Adrenal gland (tissue), 12 donors: Measurements from ENCODE around the gene TRIOBP. TPM values are rescaled to one million over a fixed set of nuclear protein-coding genes. Genes with fewer than 3 reads are reported as not detected.
A peak's percentile ranks its signal among the peaks of the same experiment; 100 is the strongest.

Source experiments
- DNase-seq, 7 donors: peaks; one replicate each; pipeline ENCODE4 v3.0.0-alpha.2; 2019 to 2020
- H3K27ac ChIP-seq, 5 donors: fragments of 200-600 bp; sonication (generic) in 4 of 5; 1 replicate in 3 of 5; 2 replicates in 2 of 5; pipeline versions ENCODE4 v1.5.1 to v1.8.0; 2016 to 2020; ENCODE audit warnings: mild to moderate bottlenecking in 1 of 5
- H3K27me3 ChIP-seq: fragments of 200-600 bp; 2 replicates; pipeline ENCODE4 v1.8.0; 2021
- H3K36me3 ChIP-seq, 2 donors: fragments of 200-600 bp; replicated peaks in 1 of 2; 1 replicate in 1 of 2; 2 replicates in 1 of 2; pipeline versions ENCODE4 v1.5.1 to v1.8.0; 2018 to 2022
- H3K4me1 ChIP-seq, 2 donors: fragments of 200-600 bp; replicated peaks in 1 of 2; 1 replicate in 1 of 2; 2 replicates in 1 of 2; pipeline versions ENCODE4 v1.5.1 to v1.8.0; 2018 to 2021
- H3K4me3 ChIP-seq, 4 donors: fragments of 200-600 bp; sonication (generic) in 3 of 4; one replicate each; pipeline ENCODE4 v1.5.1; 2016 to 2018
- H3K9me3 ChIP-seq, 3 donors: fragments of 200-600 bp; sonication (generic) in 1 of 3; replicated peaks in 1 of 3; 1 replicate in 2 of 3; 2 replicates in 1 of 3; pipeline versions ENCODE4 v1.5.1 to v1.8.0; 2016 to 2021
- POLR2A ChIP-seq, 2 donors: fragments of 450-650 bp; IDR thresholded peaks; one replicate each; pipeline ENCODE4 v1.6.1; 2017; ENCODE audit warnings: antibody characterized with exemption in 2 of 2, mild to moderate bottlenecking in 2 of 2, moderate library complexity in 1 of 2
- WGBS, 4 donors: extraction: QIAGEN DNeasy Blood & Tissue Kit in 2 of 4; methylation state at CpG; one replicate each; pipeline versions ENCODE4 v1.1.5 to v1.1.7; 2013 to 2017; 5-methylcytosine and 5-hydroxymethylcytosine counted together
- intact Hi-C, 2 donors: fragments of 100-400 bp; cut with DNase I; formaldehyde crosslinking; loops; one replicate each; pipeline versions ENCODE4 v1.14.1 to v1.15.0; 2022 to 2023
- polyA plus RNA-seq, 3 donors: library from polyadenylated mRNA; stranded (reverse); fragments of 200-250 nt in 2 of 3; fragments of 350-450 nt in 1 of 3; fragmentation: Illumina TruSeq in 1 of 3; extraction: RNeasy Lipid Tissue Mini Kit (QIAGEN cat#74804) in 1 of 3; gene quantifications; one replicate each; pipeline ENCODE4 v1.2.3, GENCODE V29; 2013 to 2014
- total RNA-seq, 9 donors: library from RNA; depleted of rRNA in 4 of 9; stranded (reverse); fragments of >200 nt in 4 of 9; fragments of 120-200 nt in 1 of 9; fragmentation: NEBNext Ultra II Directional in 1 of 9; extraction: Animal tissue kit (Norgen Biotek cat#: 25700) in 1 of 9; gene quantifications; one replicate each; pipeline versions ENCODE4 v1.1.0 to v1.2.4, GENCODE V29; 2013 to 2023
- TF ChIP-seq, protein P1 (sequence below), 6 experiments: fragments of 450-650 bp in 4 of 6; fragments of 200-600 bp in 2 of 6; sonication (generic) in 1 of 6; IDR thresholded peaks; 1 replicate in 5 of 6; 2 replicates in 1 of 6; pipeline versions ENCODE4 v1.5.1 to v1.8.0; 2016 to 2021; ENCODE audit warnings: antibody characterized with exemption in 6 of 6, mild to moderate bottlenecking in 2 of 6, moderate library complexity in 1 of 6
- donor health status: healthy with polysubstance abuse.
- donor health status: Bipolar disorder and iron deficiency.
- donor health status: DM: yes; HTN: yes; CAD: no.
- donor health status: DM: no; HTN: no; CAD: no.
- donor health status: DM: no; HTN: no; CAD: no.
- donor health status: DM: yes; HTN: yes; CAD: no.

Gene TRIOBP
- total and polyA plus RNA-seq, 12 donors, result 24.6 to 146 (median 90.3) TPM

DNA sequence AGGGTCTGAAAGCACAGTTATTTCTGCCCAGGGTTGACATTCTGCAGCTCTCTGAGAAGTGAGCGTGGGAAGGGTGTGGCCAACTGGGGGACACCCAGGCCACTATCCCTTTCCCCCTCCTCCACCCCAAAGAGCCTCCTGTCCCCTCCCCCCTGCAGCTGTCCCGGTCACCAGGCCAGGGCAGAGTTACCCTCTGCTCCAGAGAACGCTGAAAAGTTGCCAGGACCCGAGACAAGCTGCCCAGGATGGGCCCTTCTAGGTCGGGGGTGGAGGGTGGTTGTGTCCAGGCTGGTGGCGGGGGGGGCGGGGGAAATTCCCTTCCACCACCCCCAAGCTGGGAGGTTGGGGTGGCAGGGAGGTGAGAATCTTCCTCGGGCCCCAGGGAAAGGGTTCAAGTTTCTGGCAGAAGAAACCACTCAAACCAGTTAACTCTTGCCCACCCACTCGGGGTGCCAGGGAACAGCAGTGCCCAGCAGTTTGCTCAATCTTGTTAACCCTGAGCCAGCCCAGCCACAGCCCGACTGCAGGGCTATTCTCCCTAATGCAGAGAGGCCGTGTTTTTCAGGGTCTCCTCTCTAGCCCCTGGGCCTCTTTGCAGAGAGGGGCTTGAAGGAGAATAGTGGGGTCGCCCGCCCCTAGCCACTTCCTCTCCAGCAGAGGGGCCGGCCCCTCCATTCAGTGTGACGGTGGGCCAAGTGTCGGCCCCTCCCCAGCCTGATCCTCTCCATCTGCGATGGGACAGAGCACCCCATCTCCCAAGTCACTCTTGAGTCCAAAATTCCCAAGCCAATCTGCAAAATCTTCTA, 20.7 kb upstream of the TRIOBP start:
- H3K27me3 ChIP-seq, result no peaks in the 10 kb centered on the region
- 5 to 10% (median 8%) methylated on average over 10 to 17 of the region's 17 CpGs for WGBS, 4 donors
- intact Hi-C loops, result no loop called here
- TF ChIP-seq POLR2A (IDR thresholded peaks at IDR 0.05), result peak in 1 of 2 donors; percentile 1
- TF ChIP-seq, protein P1, sequence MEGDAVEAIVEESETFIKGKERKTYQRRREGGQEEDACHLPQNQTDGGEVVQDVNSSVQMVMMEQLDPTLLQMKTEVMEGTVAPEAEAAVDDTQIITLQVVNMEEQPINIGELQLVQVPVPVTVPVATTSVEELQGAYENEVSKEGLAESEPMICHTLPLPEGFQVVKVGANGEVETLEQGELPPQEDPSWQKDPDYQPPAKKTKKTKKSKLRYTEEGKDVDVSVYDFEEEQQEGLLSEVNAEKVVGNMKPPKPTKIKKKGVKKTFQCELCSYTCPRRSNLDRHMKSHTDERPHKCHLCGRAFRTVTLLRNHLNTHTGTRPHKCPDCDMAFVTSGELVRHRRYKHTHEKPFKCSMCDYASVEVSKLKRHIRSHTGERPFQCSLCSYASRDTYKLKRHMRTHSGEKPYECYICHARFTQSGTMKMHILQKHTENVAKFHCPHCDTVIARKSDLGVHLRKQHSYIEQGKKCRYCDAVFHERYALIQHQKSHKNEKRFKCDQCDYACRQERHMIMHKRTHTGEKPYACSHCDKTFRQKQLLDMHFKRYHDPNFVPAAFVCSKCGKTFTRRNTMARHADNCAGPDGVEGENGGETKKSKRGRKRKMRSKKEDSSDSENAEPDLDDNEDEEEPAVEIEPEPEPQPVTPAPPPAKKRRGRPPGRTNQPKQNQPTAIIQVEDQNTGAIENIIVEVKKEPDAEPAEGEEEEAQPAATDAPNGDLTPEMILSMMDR (IDR thresholded peaks at IDR 0.05), result no peak
- DNase-seq, result peak; percentile 74 to 84 (median 78)
- peaks cover 0 to 12% of the 10 kb centered on the region in 2 donors for H3K36me3 ChIP-seq
- peaks cover 20 to 32% of the 10 kb centered on the region in 2 donors for H3K4me1 ChIP-seq
- H3K9me3 ChIP-seq, result no peaks in the 10 kb centered on the region
- peak overlapping the region; percentile 85 to 98 (median 93) for H3K27ac ChIP-seq
- peak overlapping the region; percentile 27 to 79 (median 48) for H3K4me3 ChIP-seq

DNA sequence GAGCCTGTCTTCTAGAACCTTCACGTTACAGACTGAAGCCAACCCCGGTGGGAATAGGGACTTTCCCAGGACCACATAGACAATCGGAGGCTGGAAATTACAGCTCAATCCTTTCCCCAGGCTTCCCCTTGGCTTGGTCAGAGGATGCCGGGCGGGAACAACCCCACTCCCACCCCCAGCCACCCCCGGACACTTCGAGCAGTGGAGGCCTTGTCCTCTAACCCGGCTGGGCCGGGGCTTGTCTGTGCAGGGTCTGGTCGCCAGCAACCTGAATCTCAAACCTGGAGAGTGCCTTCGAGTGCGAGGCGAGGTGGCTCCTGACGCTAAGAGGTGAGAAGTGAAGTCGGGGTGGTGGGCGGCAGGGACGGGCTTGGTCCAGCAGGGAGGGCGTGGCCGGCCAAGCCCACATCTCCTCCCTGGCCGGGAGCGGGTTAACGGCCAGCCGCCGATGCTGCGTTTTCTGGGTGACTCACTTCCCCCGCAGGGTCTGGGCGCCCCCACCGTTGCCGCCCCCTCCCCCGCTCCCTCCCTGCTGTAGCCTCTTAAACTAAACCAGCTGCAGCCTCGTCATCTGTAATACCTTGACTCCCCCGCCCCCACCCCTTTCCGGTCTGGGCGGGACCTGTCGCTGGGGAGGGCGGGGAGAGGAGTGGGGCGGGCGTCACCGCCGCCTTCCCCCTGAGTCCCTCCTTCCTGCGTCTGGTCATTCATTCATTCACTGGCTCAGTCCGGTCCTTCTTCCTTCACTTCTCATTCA, 19.9 kb upstream of the TRIOBP start:
- Histone ChIP-seq H3K4me1 (peaks cover 20 to 32% of the 10 kb centered on the region in 2 donors), H3K27me3 (no peaks in the 10 kb centered on the region), H3K36me3 (peaks cover 0 to 12% of the 10 kb centered on the region in 2 donors), H3K9me3 (no peaks in the 10 kb centered on the region), H3K27ac (peak overlapping the region; percentile 85 to 98 (median 93)), H3K4me3 (peak overlapping the region; percentile 27 to 79 (median 44))
- peak in 1 of 2 donors; percentile 49 for TF ChIP-seq POLR2A (IDR thresholded peaks at IDR 0.05)
- TF ChIP-seq, protein P1 (IDR thresholded peaks at IDR 0.05), result no peak
- DNase-seq, result peak; percentile 91 to 93 (median 91)
- 0 to 1% (median 0%) methylated on average over 8 to 42 of the region's 42 CpGs for WGBS, 4 donors
- intact Hi-C loops, result no loop called here

DNA sequence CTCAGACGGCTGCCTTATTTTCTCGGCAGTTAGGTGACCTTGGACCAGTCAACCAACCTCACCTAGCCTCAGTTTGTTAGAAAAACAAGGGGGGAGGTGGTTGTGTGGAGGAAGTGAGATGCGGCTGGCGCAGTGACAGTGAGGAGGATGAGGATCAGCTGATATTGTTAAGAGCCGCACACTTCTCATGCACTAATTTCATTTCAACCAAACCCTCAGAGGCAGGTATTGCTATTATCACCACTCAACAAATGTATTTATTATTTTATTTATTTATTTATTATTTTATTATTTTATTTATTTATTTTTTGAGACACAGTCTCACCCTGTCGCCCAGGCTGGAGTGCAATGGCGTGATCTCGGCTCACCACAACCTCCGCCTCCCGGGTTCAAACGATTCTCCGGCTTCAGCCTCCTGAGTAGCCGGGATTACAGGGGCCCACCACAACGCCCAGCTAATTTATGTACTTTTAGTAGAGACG, 19.3 kb upstream of the TRIOBP start:
- Histone ChIP-seq H3K36me3 (peaks cover 0 to 12% of the 10 kb centered on the region in 2 donors), H3K27me3 (no peaks in the 10 kb centered on the region), H3K4me1 (peaks cover 20 to 32% of the 10 kb centered on the region in 2 donors), H3K4me3 (peak overlapping the region in 3 of 4 donors; percentile 23 to 79 (median 44)), H3K27ac (peak overlapping the region; percentile 85 to 98 (median 93)), H3K9me3 (no peaks in the 10 kb centered on the region)
- intact Hi-C loops, result no loop called here
- 55 to 64% (median 57%) methylated on average over 15 of the region's 15 CpGs for WGBS, 4 donors
- no peak for DNase-seq
- TF ChIP-seq, protein P1 (IDR thresholded peaks at IDR 0.05), result no peak
- no peak for TF ChIP-seq POLR2A (IDR thresholded peaks at IDR 0.05)

- H3K27me3 ChIP-seq, result no peaks in the 10 kb centered on the region
- H3K36me3 ChIP-seq, result peaks cover 0 to 12% of the 10 kb centered on the region in 2 donors
- peaks cover 20 to 32% of the 10 kb centered on the region in 2 donors for H3K4me1 ChIP-seq
- no peak for TF ChIP-seq POLR2A (IDR thresholded peaks at IDR 0.05)
- TF ChIP-seq, protein P1 (IDR thresholded peaks at IDR 0.05), result no peak
- 45 to 81% (median 72%) methylated on average over 4 to 18 of the region's 18 CpGs for WGBS, 4 donors
- H3K4me3 ChIP-seq, result no peak overlapping the region
- H3K27ac ChIP-seq, result peak overlapping the region in 2 of 5 donors; percentile 40 to 85
- no peaks in the 10 kb centered on the region for H3K9me3 ChIP-seq
- intact Hi-C loops, result no loop called here
- DNase-seq, result no peak
Observed at GRCh38 chr22:37678372-37678771, 18.5 kb upstream of the TRIOBP start.
